GM23248 (cell line): ENCODE results near the gene DOK6. TPM values are rescaled to one million over a fixed set of nuclear protein-coding genes. Genes with fewer than 3 reads are reported as not detected.

ENCODE experiments used
- DNase-seq: peaks from one replicate; pipeline ENCODE4 v3.0.0-alpha.2; 2015
- H2AFZ ChIP-seq: fragments of 200-600 bp; sonication (generic); 2 replicates; pipeline ENCODE4 v1.6.1; 2016; ENCODE audit warnings: antibody characterized with exemption
- H3F3A ChIP-seq: fragments of 200-600 bp; sonication (generic); 2 replicates; pipeline ENCODE4 v1.6.1; 2016; ENCODE audit warnings: mild to moderate bottlenecking, antibody characterized with exemption, mixed run types; ENCODE audit not compliant: insufficient read depth
- H3K27ac ChIP-seq: fragments of 200-600 bp; sonication (generic); 2 replicates; pipeline ENCODE4 v1.5.1; 2016; ENCODE audit warnings: mild to moderate bottlenecking
- H3K27me3 ChIP-seq: fragments of 200-600 bp; sonication (generic); replicated peaks from 2 replicates; pipeline ENCODE4 v1.6.1; 2016; ENCODE audit warnings: mild to moderate bottlenecking; ENCODE audit not compliant: insufficient read depth
- H3K36me3 ChIP-seq: fragments of 200-600 bp; sonication (generic); 2 replicates; pipeline ENCODE4 v1.6.1; 2016; ENCODE audit warnings: low read depth, mild to moderate bottlenecking
- H3K4me1 ChIP-seq: fragments of 200-600 bp; sonication (generic); 2 replicates; pipeline ENCODE4 v1.6.1; 2016; ENCODE audit warnings: mild to moderate bottlenecking; ENCODE audit not compliant: insufficient read depth
- H3K4me2 ChIP-seq: fragments of 200-600 bp; sonication (generic); one replicate; pipeline ENCODE4 v1.6.1; 2016; ENCODE audit warnings: mild to moderate bottlenecking; ENCODE audit not compliant: unreplicated experiment
- H3K4me3 ChIP-seq: fragments of 200-600 bp; sonication (generic); 2 replicates; pipeline ENCODE4 v1.5.1; 2016; ENCODE audit warnings: mild to moderate bottlenecking
- H3K79me2 ChIP-seq: fragments of 200-600 bp; sonication (generic); 2 replicates; pipeline ENCODE4 v1.6.1; 2016; ENCODE audit warnings: mild to moderate bottlenecking; ENCODE audit not compliant: insufficient read depth
- H3K9ac ChIP-seq: fragments of 200-600 bp; sonication (generic); 2 replicates; pipeline ENCODE4 v1.6.1; 2016; ENCODE audit warnings: mild to moderate bottlenecking
- H3K9me2 ChIP-seq: fragments of 200-600 bp; sonication (generic); 2 replicates; pipeline ENCODE4 v1.6.1; 2016; ENCODE audit warnings: mixed run types, mild to moderate bottlenecking, moderate library complexity; ENCODE audit not compliant: insufficient read depth
- H3K9me3 ChIP-seq: fragments of 200-600 bp; sonication (generic); one replicate; pipeline ENCODE4 v1.6.1; 2017; ENCODE audit warnings: low read depth
- H4K20me1 ChIP-seq: fragments of 200-600 bp; sonication (generic); 2 replicates; pipeline ENCODE4 v1.6.0; 2016; ENCODE audit not compliant: insufficient read depth
- EZH2 ChIP-seq: fragments of 200-600 bp; sonication (generic); IDR thresholded peaks from 2 replicates; pipeline ENCODE4 v1.6.1; 2018; ENCODE audit warnings: antibody characterized with exemption, mild to moderate bottlenecking; ENCODE audit not compliant: insufficient read depth, poor library complexity, severe bottlenecking
- EZH2phosphoT487 ChIP-seq: fragments of 200-600 bp; sonication (generic); IDR thresholded peaks from 2 replicates; pipeline ENCODE4 v1.6.1; 2018; ENCODE audit warnings: antibody characterized with exemption, moderate library complexity, mild to moderate bottlenecking, low read depth; ENCODE audit not compliant: insufficient read depth
- WGBS, 2 experiments: methylation state at CpG; one replicate each; pipeline ENCODE4 v1.1.6; 2015 to 2017; ENCODE audit warnings: low lambda C conversion rate in 2 of 2, low coverage in 1 of 2; ENCODE audit errors: missing lambda C conversion rate in 2 of 2; 5-methylcytosine and 5-hydroxymethylcytosine counted together
- in situ Hi-C: fragments of 300-500 bp; cut with MboI; formaldehyde crosslinking; loops from 2 replicates; pipeline ENCODE4 v1.15.0; 2020
- polyA plus RNA-seq: library from polyadenylated mRNA; unstranded; fragments of >200 nt; fragmentation: Nextera tagmentation; extraction: Ambion mirVana; gene quantifications from 2 replicates; pipeline ENCODE4 v1.2.1, GENCODE V29; 2016
- total RNA-seq: library from RNA; depleted of rRNA; stranded (reverse); fragments of >200 nt; shearing (Covaris generic); gene quantifications from 2 replicates; pipeline ENCODE4 v1.2.3, GENCODE V29; 2014

DOK6 gene
- total and polyA plus RNA-seq, 2 experiments from 2014 or later, result 1.1 to 5.2 TPM

GRCh38 chr18:69585696-69586095 lies 185.0 kb downstream of the DOK6 start:
- no peak for DNase-seq
- in situ Hi-C loops, result no loop called here
- WGBS, 2 experiments, result 86 to 97% methylated on average over 1 of the region's 1 CpG
- H3K4me3 ChIP-seq, result no peak overlapping the region
- no peaks in the 10 kb centered on the region for H3K27me3 ChIP-seq
- no peak overlapping the region for H3K4me2 ChIP-seq
- H3K9ac ChIP-seq, result no peak overlapping the region
- H3K36me3 ChIP-seq, result no peaks in the 10 kb centered on the region
- no peaks in the 10 kb centered on the region for H3K79me2 ChIP-seq
- TF ChIP-seq EZH2 (no peak), EZH2phosphoT487 (no peak)
- H3K27ac ChIP-seq, result no peak overlapping the region
- H3F3A ChIP-seq, result no peaks in the 10 kb centered on the region
- H3K9me2 ChIP-seq, result no peaks in the 10 kb centered on the region
- H2AFZ ChIP-seq, result no peak overlapping the region
- no peaks in the 10 kb centered on the region for H4K20me1 ChIP-seq
- no peaks in the 10 kb centered on the region for H3K4me1 ChIP-seq
- no peaks in the 10 kb centered on the region for H3K9me3 ChIP-seq

GRCh38 chr18:69586537-69586936 lies 185.8 kb downstream of the DOK6 start:
- Histone ChIP-seq H3K9me2 (no peaks in the 10 kb centered on the region), H3K27me3 (no peaks in the 10 kb centered on the region), H3K4me3 (no peak overlapping the region), H3K9me3 (no peaks in the 10 kb centered on the region), H3K36me3 (no peaks in the 10 kb centered on the region), H3K4me1 (no peaks in the 10 kb centered on the region), H3K79me2 (no peaks in the 10 kb centered on the region), H3K9ac (no peak overlapping the region), H3F3A (no peaks in the 10 kb centered on the region), H3K27ac (no peak overlapping the region), H4K20me1 (no peaks in the 10 kb centered on the region), H3K4me2 (no peak overlapping the region), H2AFZ (no peak overlapping the region)
- 73 to 78% methylated on average over 7 of the region's 7 CpGs for whole genome bisulfite sequencing, 2 experiments
- TF ChIP-seq EZH2 (no peak), EZH2phosphoT487 (no peak)
- in situ Hi-C loops, result no loop called here
- no peak for DNase-seq

GRCh38 chr18:69588301-69588700 lies 187.6 kb downstream of the DOK6 start:
- no peak for TF ChIP-seq EZH2phosphoT487
- in situ Hi-C loops, result no loop called here
- Histone ChIP-seq H3K9me2 (no peaks in the 10 kb centered on the region), H3K4me2 (no peak overlapping the region), H2AFZ (no peak overlapping the region), H3K4me1 (no peaks in the 10 kb centered on the region), H3K9ac (no peak overlapping the region), H4K20me1 (no peaks in the 10 kb centered on the region), H3K27me3 (no peaks in the 10 kb centered on the region), H3K4me3 (no peak overlapping the region), H3K79me2 (no peaks in the 10 kb centered on the region), H3K9me3 (no peaks in the 10 kb centered on the region), H3F3A (no peaks in the 10 kb centered on the region), H3K27ac (no peak overlapping the region), H3K36me3 (no peaks in the 10 kb centered on the region)
- 79 to 88% methylated on average over 3 of the region's 3 CpGs for WGBS, 2 experiments
- peak; percentile 2 for DNase-seq

GRCh38 chr18:69590150-69590549 lies 189.5 kb downstream of the DOK6 start:
- no peak for DNase-seq
- in situ Hi-C loops, result no loop called here
- no peak overlapping the region for H3K9ac ChIP-seq

GRCh38 chr18:69596345-69596744 lies 195.7 kb downstream of the DOK6 start:
- no peak overlapping the region for H3K27ac ChIP-seq
- no peak for TF ChIP-seq EZH2phosphoT487
- TF ChIP-seq EZH2, result no peak

More at GRCh38 chr18:69590150-69590549, 189.5 kb downstream of the DOK6 start:
- Histone ChIP-seq H4K20me1 (no peaks in the 10 kb centered on the region), H3K4me2 (no peak overlapping the region), H3K27me3 (no peaks in the 10 kb centered on the region), H3K9me3 (no peaks in the 10 kb centered on the region), H3F3A (no peaks in the 10 kb centered on the region), H2AFZ (no peak overlapping the region), H3K4me1 (no peaks in the 10 kb centered on the region), H3K9me2 (no peaks in the 10 kb centered on the region), H3K27ac (no peak overlapping the region), H3K36me3 (no peaks in the 10 kb centered on the region), H3K4me3 (no peak overlapping the region), H3K79me2 (no peaks in the 10 kb centered on the region)
- TF ChIP-seq EZH2phosphoT487 (no peak), EZH2 (no peak)
- 77 to 80% methylated on average over 3 of the region's 3 CpGs for WGBS, 2 experiments

More at GRCh38 chr18:69596345-69596744, 195.7 kb downstream of the DOK6 start:
- in situ Hi-C loops, result no loop called here
- no peaks in the 10 kb centered on the region for H4K20me1 ChIP-seq
- peak; percentile 7 for DNase-seq
- H3K79me2 ChIP-seq, result no peaks in the 10 kb centered on the region
- no peak overlapping the region for H3K4me3 ChIP-seq
- H3F3A ChIP-seq, result no peaks in the 10 kb centered on the region
- WGBS, 2 experiments, result 79 to 87% methylated on average over 4 of the region's 4 CpGs
- no peaks in the 10 kb centered on the region for H3K9me2 ChIP-seq
- no peaks in the 10 kb centered on the region for H3K9me3 ChIP-seq
- no peaks in the 10 kb centered on the region for H3K4me1 ChIP-seq
- H3K4me2 ChIP-seq, result no peak overlapping the region
- no peaks in the 10 kb centered on the region for H3K27me3 ChIP-seq
- H3K36me3 ChIP-seq, result no peaks in the 10 kb centered on the region
- no peak overlapping the region for H3K9ac ChIP-seq
- H2AFZ ChIP-seq, result no peak overlapping the region
